Nephron progenitor cell (in vitro differentiated cells): ENCODE data around the gene SRSF7.

Source experiments
- DNase-seq: peaks from one replicate; pipeline ENCODE4 v3.0.0; 2021
- H3K27ac Mint-ChIP-seq: 2 replicates; pipeline ENCODE4 v1.8.0; 2021; ENCODE audit warnings: mild to moderate bottlenecking, moderate library complexity, mixed read lengths
- H3K27me3 Mint-ChIP-seq: 2 replicates; pipeline ENCODE4 v1.8.0; 2021; ENCODE audit warnings: mild to moderate bottlenecking, low read depth, mixed read lengths; ENCODE audit not compliant: poor library complexity
- H3K36me3 Mint-ChIP-seq: 2 replicates; pipeline ENCODE4 v1.8.0; 2021; ENCODE audit warnings: low read depth, mixed read lengths
- H3K4me1 Mint-ChIP-seq: 2 replicates; pipeline ENCODE4 v1.8.0; 2021; ENCODE audit warnings: mixed read lengths
- H3K4me3 Mint-ChIP-seq: 2 replicates; pipeline ENCODE4 v1.8.0; 2021; ENCODE audit warnings: mild to moderate bottlenecking, moderate library complexity, mixed read lengths
- H3K9me3 Mint-ChIP-seq: 2 replicates; pipeline ENCODE4 v1.8.0; 2021; ENCODE audit warnings: mild to moderate bottlenecking, moderate library complexity, mixed read lengths
- TF ChIP-seq, protein P1 (sequence below): fragments of 200-600 bp; sonication (generic); IDR thresholded peaks from 2 replicates; pipeline ENCODE4 v1.5.0; 2021; ENCODE audit warnings: antibody characterized with exemption

SRSF7 gene

DNA sequence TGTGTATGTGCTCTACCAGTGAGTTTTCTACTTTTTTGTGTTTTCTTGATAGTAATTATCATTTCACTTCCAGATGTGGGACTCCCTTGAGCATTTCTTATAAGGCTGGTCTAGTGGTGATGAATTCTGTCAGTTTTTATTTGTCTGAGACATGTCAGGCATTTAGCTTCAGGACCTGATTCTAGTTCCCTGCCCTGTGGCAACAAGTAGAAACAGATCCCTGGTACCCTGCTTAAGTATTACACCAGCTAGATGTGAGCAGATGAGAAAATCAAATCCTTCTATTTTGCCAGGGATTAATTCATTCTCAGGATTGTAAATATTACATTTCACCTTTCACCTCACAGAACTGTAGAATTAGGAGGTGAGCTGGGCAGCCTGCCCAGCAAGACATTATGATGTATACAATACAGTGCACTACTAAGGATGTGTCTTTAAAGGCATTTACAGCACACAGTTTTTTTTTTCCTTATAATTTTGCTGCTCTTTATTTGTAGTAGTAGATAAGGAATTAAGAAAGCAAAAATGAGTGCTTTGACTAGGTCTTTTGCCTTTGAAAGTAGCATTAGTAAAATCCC lies 50.2 kb downstream of the SRSF7 start:
- Mint-ChIP-seq H3K4me1 (no peaks in the 10 kb centered on the region), H3K36me3 (peaks cover 34% of the 10 kb centered on the region), H3K9me3 (peaks cover 4% of the 10 kb centered on the region), H3K27me3 (no peaks in the 10 kb centered on the region), H3K4me3 (no peak overlapping the region), H3K27ac (no peak overlapping the region)
- DNase-seq = no peak
- TF ChIP-seq, protein P1, sequence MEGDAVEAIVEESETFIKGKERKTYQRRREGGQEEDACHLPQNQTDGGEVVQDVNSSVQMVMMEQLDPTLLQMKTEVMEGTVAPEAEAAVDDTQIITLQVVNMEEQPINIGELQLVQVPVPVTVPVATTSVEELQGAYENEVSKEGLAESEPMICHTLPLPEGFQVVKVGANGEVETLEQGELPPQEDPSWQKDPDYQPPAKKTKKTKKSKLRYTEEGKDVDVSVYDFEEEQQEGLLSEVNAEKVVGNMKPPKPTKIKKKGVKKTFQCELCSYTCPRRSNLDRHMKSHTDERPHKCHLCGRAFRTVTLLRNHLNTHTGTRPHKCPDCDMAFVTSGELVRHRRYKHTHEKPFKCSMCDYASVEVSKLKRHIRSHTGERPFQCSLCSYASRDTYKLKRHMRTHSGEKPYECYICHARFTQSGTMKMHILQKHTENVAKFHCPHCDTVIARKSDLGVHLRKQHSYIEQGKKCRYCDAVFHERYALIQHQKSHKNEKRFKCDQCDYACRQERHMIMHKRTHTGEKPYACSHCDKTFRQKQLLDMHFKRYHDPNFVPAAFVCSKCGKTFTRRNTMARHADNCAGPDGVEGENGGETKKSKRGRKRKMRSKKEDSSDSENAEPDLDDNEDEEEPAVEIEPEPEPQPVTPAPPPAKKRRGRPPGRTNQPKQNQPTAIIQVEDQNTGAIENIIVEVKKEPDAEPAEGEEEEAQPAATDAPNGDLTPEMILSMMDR = no peak

DNA sequence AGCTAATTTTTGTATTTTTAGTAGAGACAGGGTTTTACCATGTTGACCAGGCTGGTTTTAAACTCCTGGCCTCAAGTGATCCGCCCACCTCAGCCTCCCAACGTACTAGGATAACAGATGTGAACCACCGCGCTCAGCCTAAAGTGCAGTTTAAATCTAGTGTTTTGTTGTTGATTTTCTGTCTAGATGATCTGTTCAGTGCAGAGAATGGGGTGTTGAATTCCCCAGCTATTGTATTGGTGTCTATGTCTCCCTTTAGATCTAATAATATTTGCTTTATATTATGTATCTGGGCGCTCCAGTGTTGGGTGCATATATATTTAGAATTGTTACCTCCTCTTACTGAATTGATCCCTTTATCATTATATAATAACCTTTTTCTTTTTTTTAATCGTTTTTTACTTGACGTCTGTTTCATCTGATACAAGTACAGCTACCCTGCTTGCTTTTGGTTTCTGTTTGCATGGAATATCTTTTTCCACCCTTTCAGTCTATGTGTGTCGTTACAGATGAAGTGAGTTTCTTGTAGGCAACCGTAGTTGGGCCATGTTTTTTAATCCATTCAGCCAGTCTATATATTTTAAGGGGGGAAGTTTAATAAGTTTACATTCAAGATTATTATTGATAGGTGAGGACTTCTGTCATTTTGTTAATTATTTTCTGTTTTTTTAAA lies 50.9 kb downstream of the SRSF7 start:
- Mint-ChIP-seq H3K27me3 (no peaks in the 10 kb centered on the region), H3K36me3 (peaks cover 31% of the 10 kb centered on the region), H3K4me3 (no peak overlapping the region), H3K9me3 (peaks cover 2% of the 10 kb centered on the region), H3K27ac (no peak overlapping the region), H3K4me1 (no peaks in the 10 kb centered on the region)
- DNase-seq = no peak
- TF ChIP-seq, protein P1 = no peak

DNA sequence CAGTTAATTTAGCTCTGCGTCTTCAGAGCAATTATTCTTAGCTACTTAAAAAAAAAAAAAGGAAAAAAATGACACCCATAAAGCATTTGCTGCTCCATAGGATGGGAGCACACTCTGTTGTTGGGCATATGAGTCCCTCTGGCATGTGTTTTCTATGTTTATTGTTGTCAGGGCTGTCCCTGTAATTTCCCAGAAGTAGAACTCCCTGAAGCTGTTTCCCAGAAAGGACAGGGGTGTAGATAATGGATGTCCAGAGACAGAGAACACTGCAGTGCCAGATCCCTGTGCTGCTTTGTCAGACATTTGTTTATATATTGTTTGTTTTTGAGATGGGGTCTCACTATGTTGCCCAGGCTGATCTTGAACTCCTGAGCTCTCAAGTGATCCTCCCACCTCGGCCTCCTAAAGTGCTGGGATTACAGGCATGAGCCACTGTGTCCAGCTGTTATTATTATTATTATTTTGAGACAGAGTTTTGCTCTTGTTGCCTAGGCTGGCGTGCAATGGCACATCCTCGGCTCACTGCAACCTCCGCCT lies 52.6 kb downstream of the SRSF7 start:
- Mint-ChIP-seq H3K27ac (no peak overlapping the region), H3K4me1 (no peaks in the 10 kb centered on the region), H3K36me3 (peaks cover 37% of the 10 kb centered on the region), H3K27me3 (peaks cover 4% of the 10 kb centered on the region), H3K4me3 (no peak overlapping the region), H3K9me3 (no peaks in the 10 kb centered on the region)
- DNase-seq = no peak
- TF ChIP-seq, protein P1 = no peak

- peaks cover 44% of the 10 kb centered on the region for H3K36me3 Mint-ChIP-seq
- no peaks in the 10 kb centered on the region for H3K4me1 Mint-ChIP-seq
- no peaks in the 10 kb centered on the region for H3K9me3 Mint-ChIP-seq
- H3K4me3 Mint-ChIP-seq = no peak overlapping the region
- peaks cover 4% of the 10 kb centered on the region for H3K27me3 Mint-ChIP-seq
- H3K27ac Mint-ChIP-seq = peak overlapping the region; percentile 32
- TF ChIP-seq, protein P1 = no peak
- DNase-seq = no peak
Measured at GRCh38 chr2:38697116-38697840, 53.9 kb downstream of the SRSF7 start.
